NCI-H82 (cell line): ENCODE data around the gene ARMC9.
A peak's percentile ranks its signal among the peaks of the same experiment; 100 is the strongest.
"Not testable (repeated sequence)": the region's sequence is repeated elsewhere in the genome, so short reads cannot be mapped to it uniquely, and the experiment has no call there.

Experiments used
- DNase-seq: peaks from one replicate; lab custom pipeline; 2025; lab: John Stamatoyannopoulos, UW

Gene ARMC9

GRCh38 chr2:231343006-231343710, 144.7 kb downstream of the ARMC9 start:
- no peak for DNase-seq

GRCh38 chr2:231343988-231344387, 145.6 kb downstream of the ARMC9 start:
- no peak for DNase-seq

- DNase-seq, result no peak
Observed at GRCh38 chr2:231344851-231345250, 146.4 kb downstream of the ARMC9 start.

- no peak for DNase-seq
Observed at GRCh38 chr2:231347081-231347480, 148.7 kb downstream of the ARMC9 start.

GRCh38 chr2:231347638-231348037, 149.2 kb downstream of the ARMC9 start:
- no peak for DNase-seq

- DNase-seq, result peak; percentile 31
Observed at GRCh38 chr2:231348173-231348572, 149.7 kb downstream of the ARMC9 start.

- DNase-seq, result no peak
Observed at GRCh38 chr2:231348704-231349373, 150.4 kb downstream of the ARMC9 start.

GRCh38 chr2:231349374-231349735, 150.9 kb downstream of the ARMC9 start:
- not testable (repeated sequence) for DNase-seq

- no peak for DNase-seq
Observed at GRCh38 chr2:231351648-231352047, 153.2 kb downstream of the ARMC9 start.

- DNase-seq, result no peak
Observed at GRCh38 chr2:231353469-231353868, 155.0 kb downstream of the ARMC9 start.

GRCh38 chr2:231355508-231356465, 157.4 kb downstream of the ARMC9 start:
- DNase-seq, result no peak

- DNase-seq, result no peak
Observed at GRCh38 chr2:231356466-231356844, 158.0 kb downstream of the ARMC9 start.

GRCh38 chr2:231357048-231357447, 158.6 kb downstream of the ARMC9 start:
- no peak for DNase-seq

GRCh38 chr2:231357931-231358330, 159.5 kb downstream of the ARMC9 start:
- DNase-seq, result peak; percentile 56

GRCh38 chr2:231359441-231359840, 161.0 kb downstream of the ARMC9 start:
- DNase-seq, result no peak

- DNase-seq, result peak; percentile 80
Observed at GRCh38 chr2:231359948-231360347, 161.5 kb downstream of the ARMC9 start.

GRCh38 chr2:231360401-231360800, 162.0 kb downstream of the ARMC9 start:
- no peak for DNase-seq

GRCh38 chr2:231360881-231361371, 162.5 kb downstream of the ARMC9 start:
- DNase-seq, result no peak

- DNase-seq, result no peak
Observed at GRCh38 chr2:231361701-231362554, 163.5 kb downstream of the ARMC9 start.

GRCh38 chr2:231362555-231363184, 164.2 kb downstream of the ARMC9 start:
- DNase-seq, result no peak

GRCh38 chr2:231364061-231364460, 165.6 kb downstream of the ARMC9 start:
- DNase-seq, result no peak
